Measurements from ENCODE around the gene PLG.
"Not testable (repeated sequence)": the region's sequence is repeated elsewhere in the genome, so short reads cannot be mapped to it uniquely, and the experiment has no call there.

Gene PLG

GRCh38 chr6:160701918-160702680 is at the start of gene PLG:
Gene PLG (plus strand): TSS chr6:160702244. CDS start chr6:160702305, 61 bp downstream.
- DNase-seq: not testable (repeated sequence)

- DNase-seq: no peak
These were observed 42.5 kb upstream of the PLG start for GRCh38 chr6:160659562-160659961.

DNA sequence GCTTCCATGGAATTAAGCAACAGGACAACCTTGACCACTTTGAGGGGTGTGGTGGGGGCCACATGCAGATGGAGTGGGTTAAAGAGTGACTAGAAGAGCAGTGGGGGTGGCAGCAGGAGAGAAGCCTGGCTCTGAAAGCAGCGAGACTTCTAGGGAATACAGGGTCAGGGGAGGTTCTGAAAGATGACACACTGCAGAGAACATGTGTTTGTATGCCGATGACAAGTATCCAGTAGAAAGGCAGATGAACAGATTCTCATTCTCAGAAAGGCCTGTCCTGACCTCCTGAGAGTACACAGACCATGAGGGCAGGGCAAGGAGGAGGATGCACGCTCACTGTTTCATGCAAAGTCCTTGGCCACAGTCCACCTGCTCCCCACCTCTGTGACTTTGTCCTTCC is 40.8 kb upstream of the PLG start:
- no peak for DNase-seq

DNA sequence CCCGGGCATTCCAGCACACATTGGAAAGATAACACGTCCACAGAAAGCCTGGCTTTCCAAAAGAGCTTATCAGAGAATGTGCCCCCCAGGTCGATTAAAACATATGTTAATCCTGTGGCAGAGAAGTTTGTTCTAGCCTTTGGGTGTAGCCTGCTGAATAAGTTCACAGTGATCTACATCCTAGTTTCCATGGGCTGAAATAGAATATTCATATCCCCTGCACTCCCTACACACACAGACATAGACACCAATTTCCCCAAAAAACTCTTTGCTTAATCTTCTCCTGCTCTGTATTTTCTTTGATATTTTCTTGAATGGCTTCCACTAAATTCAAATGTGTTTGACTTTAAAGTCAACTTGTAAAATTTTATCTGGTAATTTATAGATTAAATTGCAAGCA is 39.6 kb upstream of the PLG start:
- no peak for DNase-seq

DNA sequence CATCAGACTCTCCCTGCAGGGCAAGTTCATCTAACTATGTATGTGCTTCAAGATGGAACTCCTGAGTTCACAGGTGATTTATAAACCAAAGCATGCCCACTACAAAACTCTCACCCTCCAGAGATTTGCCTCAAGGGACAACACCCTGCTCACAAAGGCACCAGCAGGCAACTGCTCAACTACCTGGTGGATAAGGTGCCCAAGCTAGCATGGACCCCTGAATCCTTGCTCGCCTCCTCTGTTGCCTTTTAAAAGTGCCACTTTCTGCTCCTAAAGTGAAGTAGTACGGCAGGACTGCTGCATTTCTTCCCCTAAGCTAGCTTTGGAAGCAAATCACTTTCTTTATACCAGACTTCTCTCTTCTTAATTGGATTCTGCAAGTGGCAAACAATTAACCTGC is 39.2 kb upstream of the PLG start:
- DNase-seq: no peak

DNA sequence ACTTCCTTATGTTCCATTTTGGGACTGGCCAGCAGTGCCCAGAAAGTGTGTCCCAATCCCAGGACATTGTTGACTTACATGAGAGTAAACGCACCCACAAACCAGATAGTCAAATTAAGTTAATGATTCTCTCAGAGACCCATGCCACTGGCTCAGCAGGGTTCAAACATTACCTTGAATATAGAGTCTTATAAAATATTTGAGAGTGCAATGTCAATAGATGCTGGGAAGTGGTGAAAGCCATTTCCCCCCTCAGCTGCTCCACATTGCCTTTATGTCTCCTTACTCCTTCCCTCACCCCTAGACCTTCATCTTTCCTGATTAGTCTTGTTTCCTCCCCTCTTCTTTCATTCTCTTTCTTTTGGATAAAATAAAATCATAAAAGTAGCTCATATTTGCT is 37.8 kb upstream of the PLG start, which contains the start of gene LPA:
LPA (minus strand) TSS at position 78 of the 400 bp plus-strand sequence; CDS start at position 17, 61 bp downstream.
- DNase-seq: not testable (repeated sequence)

DNA sequence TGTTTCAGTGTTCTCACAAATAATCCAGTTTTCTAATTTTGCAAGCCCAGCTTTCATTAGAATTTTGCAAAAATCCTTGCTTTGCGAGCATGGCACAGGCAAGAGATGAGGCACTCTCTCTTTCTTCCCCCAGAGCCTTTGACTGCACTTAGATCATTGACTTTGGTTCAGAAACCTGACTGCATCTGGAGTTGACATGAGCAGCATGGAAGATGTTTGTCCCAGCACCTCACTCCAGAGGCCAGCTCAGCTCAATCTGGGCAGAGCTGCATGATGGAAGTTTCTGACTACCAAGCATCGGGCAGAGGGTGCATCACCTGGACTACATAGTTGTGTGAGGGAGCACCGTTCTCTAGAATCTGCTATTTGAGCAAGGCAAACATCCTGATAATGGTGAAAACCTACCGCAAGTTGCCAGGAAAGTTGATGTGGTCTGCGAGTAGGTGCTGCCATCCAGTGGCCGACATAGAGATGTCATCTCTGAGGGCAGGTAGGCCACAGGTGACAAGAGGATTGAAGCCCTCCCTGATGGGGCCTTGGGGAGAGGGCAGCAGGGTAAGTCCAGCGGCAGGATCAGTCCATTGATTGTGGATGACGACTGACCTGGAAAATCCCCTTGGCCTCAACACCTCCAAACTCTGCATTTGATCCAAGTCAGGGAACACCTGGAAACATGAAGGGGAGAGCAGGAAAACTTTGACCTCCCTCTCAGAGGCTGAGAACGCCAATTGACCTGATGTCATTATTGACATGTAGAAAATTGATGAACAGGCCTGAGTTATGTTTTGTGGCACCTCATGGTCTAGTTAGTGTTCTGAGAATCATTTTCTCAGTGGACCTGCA is 34.2 kb upstream of the PLG start:
- no peak for DNase-seq

GRCh38 chr6:160668589-160668988 is 33.5 kb upstream of the PLG start:
- no peak for DNase-seq

- not testable (repeated sequence) for DNase-seq
These were observed 25.6 kb upstream of the PLG start for GRCh38 chr6:160676418-160676817.

GRCh38 chr6:160678230-160678629 is 23.8 kb upstream of the PLG start:
- no peak for DNase-seq

DNA sequence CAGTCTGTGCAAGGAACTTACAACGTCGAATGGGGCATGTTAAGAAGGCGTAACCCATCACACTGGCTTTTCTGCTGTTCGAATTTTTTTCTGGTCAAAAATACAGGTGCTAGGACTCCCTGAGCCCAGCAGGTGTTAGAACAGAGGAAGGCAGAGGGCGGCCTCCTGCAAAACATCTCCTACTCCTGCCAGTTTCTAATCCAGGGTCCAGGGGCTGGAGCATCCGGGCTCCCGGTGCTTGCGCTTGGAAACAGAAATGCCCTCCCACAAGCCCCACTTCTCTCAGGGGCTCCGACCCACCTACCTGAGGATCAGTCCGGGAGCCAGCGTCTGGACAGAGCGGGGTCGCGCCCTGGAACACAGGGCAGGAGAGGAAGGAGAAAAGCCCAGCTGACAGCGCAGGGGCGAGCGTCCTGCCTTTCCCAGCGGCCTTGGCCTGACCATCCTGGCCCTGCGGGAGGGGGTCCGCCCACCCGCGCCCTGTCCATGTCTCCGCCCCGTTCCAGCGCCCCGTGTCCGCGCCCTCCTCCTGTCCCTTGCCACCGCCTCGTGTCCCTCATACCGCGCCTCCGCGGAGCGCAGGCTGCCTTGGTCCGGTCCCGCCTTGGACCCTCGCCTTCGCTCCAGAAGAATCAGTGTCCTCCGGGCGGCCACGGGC is 23.2 kb upstream of the PLG start:
- DNase-seq: no peak

- DNase-seq: no peak
These were observed 22.7 kb upstream of the PLG start for GRCh38 chr6:160679402-160679769.

DNA sequence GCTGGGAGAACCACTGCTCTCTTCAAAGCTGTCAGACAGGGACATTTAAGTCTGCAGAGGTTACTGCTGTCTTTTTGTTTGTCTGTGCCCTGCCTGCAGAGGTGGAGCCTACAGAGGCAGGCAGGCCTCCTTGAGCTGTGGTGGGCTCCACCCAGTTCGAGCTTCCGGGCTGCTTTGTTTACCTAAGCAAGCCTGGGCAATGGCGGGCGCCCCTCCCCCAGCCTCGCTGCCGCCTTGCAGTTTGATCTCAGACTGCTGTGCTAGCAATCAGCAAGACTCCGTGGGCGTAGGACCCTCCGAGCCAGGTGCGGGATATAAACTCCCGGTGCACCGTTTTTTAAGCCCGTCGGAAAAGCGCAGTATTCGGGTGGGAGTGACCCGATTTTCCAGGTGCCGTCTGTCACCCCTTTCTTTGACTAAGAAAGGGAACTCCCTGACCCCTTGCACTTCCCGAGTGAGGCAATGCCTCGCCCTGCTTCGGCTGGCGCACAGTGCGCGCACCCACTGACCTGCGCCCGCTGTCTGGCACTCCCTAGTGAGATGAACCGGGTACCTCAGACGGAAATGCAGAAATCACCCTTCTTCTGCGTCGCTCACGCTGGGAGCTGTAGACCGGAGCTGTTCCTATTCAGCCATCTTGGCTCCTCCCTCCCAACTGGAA is 16.8 kb upstream of the PLG start:
- not testable (repeated sequence) for DNase-seq

GRCh38 chr6:160685762-160686450 is 16.1 kb upstream of the PLG start:
- DNase-seq: no peak

DNA sequence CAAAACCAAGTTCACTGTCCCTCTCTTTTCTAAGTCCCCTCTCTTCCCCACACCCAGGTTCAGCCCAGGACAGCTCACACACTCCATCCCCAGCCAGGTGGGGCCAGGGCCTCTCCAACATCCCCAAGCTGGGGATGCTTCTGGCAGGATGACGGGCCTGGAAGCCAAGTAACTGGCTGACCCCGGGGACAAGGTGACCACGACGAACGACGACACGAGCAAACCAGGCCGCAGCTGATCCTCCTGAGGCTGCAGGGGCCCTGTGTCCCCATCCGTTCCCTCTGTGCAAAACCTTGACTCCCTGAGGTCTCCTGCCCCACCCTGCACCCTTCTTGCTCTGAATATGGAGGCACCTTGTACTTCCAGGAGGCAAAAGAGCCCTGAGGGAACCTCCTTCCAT is 11.6 kb upstream of the PLG start:
- no peak for DNase-seq

GRCh38 chr6:160691617-160692016 is 10.4 kb upstream of the PLG start:
- DNase-seq: no peak

- DNase-seq: no peak
These were observed 9.6 kb upstream of the PLG start for GRCh38 chr6:160692369-160692959.

DNA sequence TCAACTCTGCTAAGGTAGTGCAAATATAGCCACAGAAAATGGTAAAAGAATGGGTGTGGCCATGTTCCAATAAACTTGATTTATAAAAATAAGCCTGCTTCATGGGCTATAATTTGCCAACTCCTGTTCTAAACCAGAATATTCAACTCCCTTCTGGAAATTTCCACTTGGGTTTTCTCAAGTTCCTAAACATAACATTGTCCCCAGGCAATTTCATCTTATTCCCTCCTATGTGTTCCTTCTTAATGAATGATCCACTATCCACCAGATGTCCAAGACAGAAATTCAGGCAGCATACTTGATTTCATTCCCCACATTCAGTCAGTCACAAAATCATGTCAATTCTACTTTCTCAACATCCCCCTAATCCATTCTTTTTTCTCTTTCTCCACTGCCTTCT is 7.0 kb upstream of the PLG start:
- not testable (repeated sequence) for DNase-seq

GRCh38 chr6:160695622-160696021 is 6.4 kb upstream of the PLG start:
- not testable (repeated sequence) for DNase-seq

DNA sequence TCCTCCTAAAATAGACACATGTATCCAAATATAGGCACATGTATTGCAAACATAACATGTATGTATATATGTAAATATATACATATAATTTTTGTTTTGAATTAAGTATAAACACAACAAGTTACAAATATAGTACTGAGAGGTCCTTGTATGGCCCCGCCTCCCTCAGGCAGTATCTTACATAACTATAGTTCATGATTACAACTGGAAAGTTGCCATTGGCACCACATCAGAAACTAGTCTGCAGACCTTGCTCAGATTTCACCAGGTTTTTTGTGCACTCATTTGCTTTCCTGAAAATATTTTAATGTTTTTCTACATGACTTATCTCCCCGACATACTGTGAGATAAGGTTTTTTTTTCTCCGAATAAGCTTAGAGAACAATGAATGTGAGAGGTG is 5.2 kb upstream of the PLG start:
- not testable (repeated sequence) for DNase-seq

DNA sequence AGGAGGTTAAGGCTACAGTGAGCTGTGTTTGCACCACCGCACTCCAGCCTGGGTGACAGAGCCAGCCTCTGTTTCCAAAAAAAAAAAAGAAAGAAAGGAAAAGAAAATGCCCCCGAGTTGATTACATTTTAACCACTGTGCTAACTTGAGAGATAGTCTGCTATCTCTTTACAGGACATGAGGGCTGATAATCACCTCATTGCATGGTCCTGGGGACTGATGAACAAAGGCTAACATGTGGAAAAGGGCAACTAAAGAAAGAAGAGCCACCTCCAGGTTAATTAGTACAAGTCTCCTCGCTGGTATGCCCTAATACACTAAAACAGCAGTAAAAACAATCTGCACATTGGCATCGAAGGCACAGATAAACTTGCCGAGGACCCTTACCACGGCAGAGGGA is 4.2 kb upstream of the PLG start:
- no peak for DNase-seq

- not testable (repeated sequence) for DNase-seq
These were observed 2.6 kb downstream of the PLG start for GRCh38 chr6:160704688-160705087.
